Mononuclear cell (primary cell): ENCODE data around the gene XRN2. TPM values are rescaled to one million over a fixed set of nuclear protein-coding genes. Genes with fewer than 3 reads are reported as not detected.

ENCODE experiments used
- H3K27me3 ChIP-seq: 2 replicates; pipeline ENCODE4 v1.6.0; 2011; ENCODE audit warnings: low read length, control low read depth; ENCODE audit not compliant: insufficient read depth
- H3K4me1 ChIP-seq: 2 replicates; pipeline ENCODE4 v1.5.1; 2011; ENCODE audit warnings: mild to moderate bottlenecking, low read length, control low read depth; ENCODE audit not compliant: insufficient read depth
- H3K4me3 ChIP-seq: 2 replicates; pipeline ENCODE4 v1.5.1; 2011; ENCODE audit warnings: mild to moderate bottlenecking, low read length, moderate library complexity
- H3K9me3 ChIP-seq: 2 replicates; pipeline ENCODE4 v1.5.1; 2011; ENCODE audit warnings: low read depth, mild to moderate bottlenecking, control low read depth, low read length
- total RNA-seq: library from RNA; depleted of rRNA; stranded (reverse); fragments of >200 nt; gene quantifications from one replicate; pipeline ENCODE4 v1.2.3, GENCODE V29; 2012

Gene XRN2
- total RNA-seq, 1 donor: 96.6 TPM

DNA sequence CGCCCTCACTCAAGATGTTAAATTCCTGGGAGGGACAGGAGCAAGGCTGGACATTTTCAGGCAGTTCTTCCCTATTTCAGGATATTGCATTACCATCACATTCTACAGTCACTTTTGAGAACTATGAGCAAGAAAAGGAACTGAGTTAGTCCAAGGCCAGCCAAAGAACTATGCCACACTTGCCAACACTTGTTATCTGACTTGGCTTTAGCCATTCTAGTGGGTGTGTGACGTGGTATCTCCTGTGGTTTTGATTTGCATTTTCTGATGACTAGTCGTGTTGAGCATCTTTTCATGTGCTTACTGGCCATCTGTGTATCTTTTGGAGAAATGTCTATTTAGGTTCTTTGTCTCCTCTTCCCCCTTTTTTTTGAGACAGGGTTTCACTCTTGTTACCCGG lies 12.0 kb downstream of the XRN2 start:
- peaks cover 8% of the 10 kb centered on the region for H3K9me3 ChIP-seq
- H3K4me3 ChIP-seq: no peak overlapping the region
- H3K27me3 ChIP-seq: no peaks in the 10 kb centered on the region
- peaks cover 32% of the 10 kb centered on the region for H3K4me1 ChIP-seq

DNA sequence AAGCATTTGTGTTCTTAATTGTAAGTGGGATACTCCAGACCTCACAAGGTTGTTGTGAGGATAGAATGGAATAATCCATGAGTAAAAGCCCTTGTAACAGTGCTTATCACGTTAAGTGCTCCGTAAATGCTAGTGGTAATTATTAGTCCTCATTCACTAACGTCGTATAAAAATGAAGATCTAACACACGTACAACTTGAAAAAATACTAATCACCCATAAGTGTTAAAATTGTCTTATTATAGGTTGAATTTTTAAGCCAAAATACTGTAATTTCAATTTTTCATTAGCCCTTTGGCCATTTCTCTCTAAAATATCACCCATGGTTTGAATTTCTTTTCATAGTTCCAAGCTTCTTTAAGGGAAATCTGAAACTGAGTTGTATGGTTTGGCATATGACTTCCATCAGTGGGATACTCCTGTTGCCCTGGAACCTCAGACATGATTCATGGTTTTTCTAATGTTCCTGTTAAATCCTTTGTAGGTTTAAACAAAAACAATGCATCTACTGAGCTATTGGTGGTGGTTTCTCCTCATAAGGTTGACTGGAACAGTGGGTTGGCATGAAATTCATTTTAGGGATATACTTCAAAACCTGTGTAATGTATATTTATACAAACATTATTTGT lies 19.1 kb downstream of the XRN2 start:
- H3K27me3 ChIP-seq: no peaks in the 10 kb centered on the region
- peaks cover 16% of the 10 kb centered on the region for H3K9me3 ChIP-seq
- peaks cover 38% of the 10 kb centered on the region for H3K4me1 ChIP-seq
- no peak overlapping the region for H3K4me3 ChIP-seq

DNA sequence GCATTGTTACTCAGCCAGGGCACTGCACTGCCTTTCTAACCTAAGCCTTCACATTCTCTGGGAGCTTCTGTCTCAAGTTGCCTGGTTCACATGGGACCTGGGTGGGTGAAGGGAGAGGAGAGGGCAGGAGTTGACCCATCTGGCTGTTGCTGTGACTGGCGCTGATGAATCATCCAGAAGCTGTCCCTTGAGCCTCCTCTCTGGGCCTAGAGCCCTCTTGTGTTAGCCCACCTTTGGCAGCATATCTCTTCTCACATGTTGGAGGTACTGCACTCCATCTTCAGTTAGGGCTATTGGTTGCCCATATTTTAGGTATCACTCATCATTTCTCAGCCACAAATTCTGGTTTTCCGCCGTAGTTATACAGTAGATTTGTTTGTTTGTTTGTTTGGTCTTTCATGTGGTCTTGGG lies 19.8 kb downstream of the XRN2 start:
- H3K9me3 ChIP-seq: peaks cover 16% of the 10 kb centered on the region
- no peaks in the 10 kb centered on the region for H3K27me3 ChIP-seq
- H3K4me1 ChIP-seq: peaks cover 40% of the 10 kb centered on the region
- no peak overlapping the region for H3K4me3 ChIP-seq

GRCh38 chr20:21323640-21324039 lies 20.5 kb downstream of the XRN2 start:
- Histone ChIP-seq H3K9me3 (peaks cover 16% of the 10 kb centered on the region), H3K4me3 (no peak overlapping the region), H3K27me3 (no peaks in the 10 kb centered on the region), H3K4me1 (peaks cover 40% of the 10 kb centered on the region)

- Histone ChIP-seq H3K27me3 (no peaks in the 10 kb centered on the region), H3K4me3 (no peak overlapping the region), H3K9me3 (peaks cover 16% of the 10 kb centered on the region), H3K4me1 (peaks cover 40% of the 10 kb centered on the region)
These were observed 21.0 kb downstream of the XRN2 start for GRCh38 chr20:21324126-21324525.

- Histone ChIP-seq H3K4me3 (no peak overlapping the region), H3K27me3 (no peaks in the 10 kb centered on the region)
These were observed 22.2 kb downstream of the XRN2 start for GRCh38 chr20:21325296-21325695.

GRCh38 chr20:21326700-21327099 lies 23.6 kb downstream of the XRN2 start:
- Histone ChIP-seq H3K9me3 (peaks cover 6% of the 10 kb centered on the region), H3K27me3 (no peaks in the 10 kb centered on the region), H3K4me3 (no peak overlapping the region), H3K4me1 (peaks cover 40% of the 10 kb centered on the region)

More at GRCh38 chr20:21325296-21325695, 22.2 kb downstream of the XRN2 start:
- peaks cover 40% of the 10 kb centered on the region for H3K4me1 ChIP-seq
- peaks cover 8% of the 10 kb centered on the region for H3K9me3 ChIP-seq

DNA sequence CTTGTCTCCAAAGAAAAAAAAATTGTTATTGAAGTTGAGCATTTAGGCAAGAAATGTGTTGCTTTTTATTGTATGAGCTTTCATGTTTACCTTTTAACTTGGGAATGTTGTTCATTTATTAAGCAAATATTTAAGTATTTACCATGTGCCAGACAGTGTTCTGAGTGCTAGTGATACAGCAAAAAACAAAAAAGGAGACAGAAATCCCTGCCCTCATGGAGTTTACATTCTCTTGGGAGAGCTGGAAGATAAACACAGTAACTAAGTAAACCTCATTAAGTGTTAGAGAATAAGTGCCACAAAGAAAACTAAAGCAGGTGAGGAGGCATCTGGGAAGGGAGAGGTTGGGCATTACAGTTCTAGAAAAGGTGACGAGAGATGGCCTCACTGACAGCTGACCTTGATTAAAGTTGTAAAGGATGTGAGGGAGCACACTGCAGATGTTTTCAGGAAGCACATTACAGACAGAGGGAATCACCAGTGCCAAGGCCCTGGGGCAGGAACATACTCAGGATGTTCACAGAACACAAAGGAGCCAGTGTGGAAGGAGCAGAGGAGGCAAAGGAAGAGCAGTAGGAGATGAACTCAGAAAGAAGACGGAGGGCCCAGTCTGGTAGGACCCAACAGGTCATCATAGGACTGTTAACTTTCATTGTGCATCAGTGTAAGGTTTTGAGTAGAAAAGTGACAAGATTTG lies 33.5 kb downstream of the XRN2 start:
- Histone ChIP-seq H3K4me3 (no peak overlapping the region), H3K27me3 (no peaks in the 10 kb centered on the region), H3K9me3 (no peaks in the 10 kb centered on the region), H3K4me1 (no peaks in the 10 kb centered on the region)

DNA sequence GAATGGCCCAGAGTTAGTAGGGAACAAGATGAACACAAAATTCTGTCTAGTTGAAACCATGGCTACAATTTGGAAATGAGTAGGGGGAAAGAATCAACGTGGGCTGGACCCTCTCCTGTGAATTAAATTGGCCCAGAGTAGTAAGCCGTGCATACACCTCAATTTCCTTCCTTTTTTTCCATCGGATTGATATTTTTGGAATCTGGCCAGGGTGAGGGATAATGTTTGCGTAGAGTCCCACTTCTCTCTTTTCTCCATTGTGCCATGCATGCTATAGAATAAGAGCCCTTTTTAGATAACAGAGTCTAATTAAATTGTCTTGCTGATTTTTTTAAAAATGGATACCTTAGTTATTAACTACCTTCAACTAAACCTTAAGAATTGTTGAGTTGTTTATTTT lies 35.2 kb downstream of the XRN2 start:
- Histone ChIP-seq H3K4me1 (no peaks in the 10 kb centered on the region), H3K9me3 (no peaks in the 10 kb centered on the region), H3K4me3 (no peak overlapping the region), H3K27me3 (no peaks in the 10 kb centered on the region)

DNA sequence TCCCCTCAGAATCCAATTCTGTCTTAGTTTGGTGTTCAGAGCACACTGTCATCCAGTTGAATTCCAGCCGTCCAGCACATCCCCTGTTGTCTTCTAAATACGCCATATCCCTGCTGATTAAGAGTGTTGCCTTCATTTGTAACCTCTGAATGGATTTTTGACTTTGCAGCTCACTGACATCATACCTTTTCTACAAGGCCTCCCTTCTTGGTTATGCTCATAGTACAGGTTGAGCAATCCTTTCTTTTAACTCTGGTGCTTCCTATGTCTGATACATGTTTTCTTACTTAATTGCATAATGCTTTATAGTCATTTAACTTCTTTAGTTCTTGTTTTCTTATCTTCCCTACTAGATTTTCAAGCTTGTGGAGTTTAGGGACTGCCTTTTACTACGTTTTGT lies 36.4 kb downstream of the XRN2 start:
- Histone ChIP-seq H3K4me1 (no peaks in the 10 kb centered on the region), H3K9me3 (no peaks in the 10 kb centered on the region), H3K27me3 (no peaks in the 10 kb centered on the region), H3K4me3 (no peak overlapping the region)

DNA sequence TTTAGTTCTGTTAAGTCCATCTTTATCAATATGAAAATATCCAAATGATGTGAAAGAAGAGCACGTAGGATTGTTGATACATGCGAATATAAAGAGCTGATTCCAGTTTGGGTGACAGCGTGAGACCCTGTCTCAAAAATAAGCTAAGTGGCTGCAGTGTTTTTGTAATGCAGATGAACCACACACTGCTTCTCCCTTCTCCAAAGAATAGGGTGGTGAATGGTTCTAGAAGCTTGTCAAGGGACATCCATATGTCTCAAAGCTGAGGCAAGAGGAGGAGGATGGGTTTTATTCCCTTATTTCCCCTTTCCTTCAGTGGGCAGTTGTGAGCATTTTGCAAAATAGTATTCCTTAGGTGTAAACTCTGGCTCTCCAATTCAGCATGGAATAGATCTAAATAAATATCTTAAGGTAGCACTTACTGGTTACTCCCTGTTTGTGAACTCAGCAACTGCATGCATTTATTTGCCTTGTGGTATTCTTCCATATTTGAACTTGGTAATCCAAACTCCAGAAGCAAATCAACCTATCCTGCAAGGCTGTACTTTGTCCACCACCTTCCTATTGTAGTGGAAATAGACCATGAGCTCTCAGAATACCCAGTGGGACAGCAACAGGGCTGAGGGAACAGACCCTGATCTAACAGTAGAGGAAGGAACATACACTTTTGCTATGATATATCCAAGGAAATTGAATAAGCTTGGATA lies 38.0 kb downstream of the XRN2 start:
- Histone ChIP-seq H3K9me3 (no peaks in the 10 kb centered on the region), H3K4me1 (no peaks in the 10 kb centered on the region), H3K4me3 (no peak overlapping the region), H3K27me3 (no peaks in the 10 kb centered on the region)

DNA sequence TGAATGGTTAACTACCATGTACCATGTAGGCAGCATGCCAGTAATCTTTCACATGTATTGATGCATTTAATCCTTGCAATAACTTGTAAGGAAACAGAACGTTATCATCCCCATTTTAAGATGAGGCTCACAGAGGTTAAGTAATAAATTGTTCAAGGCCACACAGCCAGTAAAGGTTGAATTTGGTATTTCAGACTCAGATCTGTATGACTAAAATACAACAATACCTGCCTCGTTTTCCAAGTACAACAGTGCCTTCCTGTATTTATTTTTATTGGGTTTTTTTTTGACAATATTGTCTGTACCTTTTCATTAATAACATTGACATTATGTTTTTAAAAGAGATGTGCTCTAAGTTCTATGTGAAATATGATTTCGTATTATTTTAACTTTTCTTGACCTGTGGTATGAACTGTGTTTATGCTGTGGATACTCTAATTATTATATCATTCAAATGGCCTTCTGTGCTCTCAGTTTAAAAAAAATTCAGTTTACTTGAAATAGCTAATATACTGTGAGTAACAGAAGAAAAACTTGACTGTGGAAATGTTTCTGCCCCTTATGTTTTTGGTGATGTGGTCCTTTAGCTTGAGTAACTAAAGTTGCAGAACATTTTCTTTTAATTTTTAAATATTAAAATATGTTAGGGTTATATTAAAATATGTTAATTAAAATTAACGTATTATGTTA lies 39.7 kb downstream of the XRN2 start:
- H3K4me3 ChIP-seq: no peak overlapping the region
- H3K4me1 ChIP-seq: no peaks in the 10 kb centered on the region
- H3K9me3 ChIP-seq: no peaks in the 10 kb centered on the region
- no peaks in the 10 kb centered on the region for H3K27me3 ChIP-seq

DNA sequence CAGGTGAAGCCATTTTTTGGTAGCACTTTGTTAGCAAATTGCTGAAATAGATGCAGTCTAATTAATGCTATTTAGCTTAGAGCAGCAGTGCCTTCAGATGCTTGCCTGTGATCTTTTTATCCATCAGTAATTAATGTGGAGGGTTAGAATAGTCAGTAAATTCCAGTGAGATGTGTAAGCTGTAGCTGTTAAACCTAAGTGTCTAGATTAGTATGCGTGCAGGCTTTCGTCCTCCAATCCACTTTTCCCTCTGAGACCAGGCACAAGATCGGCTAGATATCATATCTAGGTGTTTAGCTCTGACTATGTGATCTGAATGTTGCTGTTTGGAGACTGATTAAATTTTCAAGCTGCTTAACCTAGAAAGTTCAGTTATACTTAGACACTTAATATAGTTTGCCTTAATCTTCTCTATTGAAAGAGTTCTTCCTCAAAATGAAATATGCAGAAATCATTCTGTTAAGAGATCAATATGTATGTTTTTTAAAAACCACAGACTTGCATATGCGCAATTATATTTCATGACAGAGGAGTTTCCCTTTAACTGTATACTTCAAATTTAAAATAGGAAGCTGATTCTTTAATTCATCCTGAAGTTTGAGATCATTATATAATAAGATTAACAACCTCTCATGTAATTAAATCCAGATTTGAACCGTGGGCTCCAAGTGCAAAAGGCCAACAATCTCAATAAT lies 41.2 kb downstream of the XRN2 start:
- H3K27me3 ChIP-seq: no peaks in the 10 kb centered on the region
- H3K4me3 ChIP-seq: no peak overlapping the region
- no peaks in the 10 kb centered on the region for H3K9me3 ChIP-seq
- H3K4me1 ChIP-seq: no peaks in the 10 kb centered on the region

DNA sequence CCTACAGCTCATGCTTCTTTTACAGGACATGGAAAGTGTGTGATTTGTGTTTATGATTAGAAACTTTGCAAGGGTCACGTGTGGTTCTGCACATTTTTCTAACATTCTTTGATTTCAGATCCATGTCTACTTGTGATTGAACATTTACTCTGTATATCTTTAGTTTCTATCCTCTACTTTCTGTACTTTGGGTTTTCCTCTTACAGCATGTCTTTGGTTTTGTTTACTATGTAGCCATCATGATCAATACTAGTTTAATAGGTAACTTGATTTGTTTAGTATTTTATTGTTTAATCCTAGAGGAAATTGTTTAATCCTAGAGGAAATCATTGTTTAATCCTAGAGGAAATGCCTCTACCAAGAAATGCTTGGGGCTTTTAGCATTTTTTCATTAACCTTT lies 41.8 kb downstream of the XRN2 start:
- Histone ChIP-seq H3K4me3 (no peak overlapping the region), H3K27me3 (no peaks in the 10 kb centered on the region), H3K9me3 (no peaks in the 10 kb centered on the region), H3K4me1 (no peaks in the 10 kb centered on the region)

- Histone ChIP-seq H3K4me3 (no peak overlapping the region), H3K27me3 (no peaks in the 10 kb centered on the region), H3K4me1 (no peaks in the 10 kb centered on the region), H3K9me3 (no peaks in the 10 kb centered on the region)
These were observed 49.6 kb downstream of the XRN2 start for GRCh38 chr20:21352703-21353102.
